ENCODE results near the gene TBC1D7. TPM values are rescaled to one million over a fixed set of nuclear protein-coding genes. Genes with fewer than 3 reads are reported as not detected.

TBC1D7 gene
- total RNA-seq, 1 experiment from 2014 or later: 44.9 TPM

DNA sequence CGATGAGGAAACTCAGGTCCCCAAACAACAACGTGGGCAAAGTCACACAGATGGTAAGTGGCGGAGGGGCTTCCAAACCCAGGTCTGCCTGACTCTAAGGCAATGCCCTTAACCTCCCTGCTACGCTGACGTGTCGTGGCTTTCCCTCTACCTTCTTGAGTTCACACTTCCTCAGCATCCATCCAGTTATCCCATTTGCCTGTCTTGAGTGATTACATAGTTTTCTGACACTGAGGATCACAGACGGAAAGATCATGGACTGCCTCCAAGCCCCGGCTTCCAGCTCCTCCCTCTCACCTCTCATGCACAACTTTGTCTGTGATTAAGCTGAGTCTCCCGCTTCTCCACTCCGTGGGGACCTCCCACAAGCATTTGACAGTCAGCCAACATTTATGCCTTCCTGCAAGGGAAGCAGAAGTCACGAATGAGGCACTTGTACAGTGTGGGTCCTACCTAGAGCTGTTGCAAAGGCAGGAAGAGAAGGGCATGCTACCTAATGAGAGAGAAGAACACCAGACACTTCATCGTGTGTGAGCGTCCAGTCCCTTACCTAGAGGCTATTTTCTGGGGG is 33.8 kb downstream of the TBC1D7 start:
- ATAC-seq: no peak
- peaks cover 4% of the 10 kb centered on the region for H3K4me1 Mint-ChIP-seq
- H3K4me3 Mint-ChIP-seq: no peak overlapping the region
- no peaks in the 10 kb centered on the region for H3K27me3 Mint-ChIP-seq (ENCODE audit: low read depth)
- CTCF ChIA-PET: no interaction called here
- peaks cover 39% of the 10 kb centered on the region for H3K36me3 Mint-ChIP-seq
- DNase-seq (ENCODE audit: low spot score): no peak
- POLR2A ChIA-PET: no interaction called here
- no peak for TF ChIP-seq FOXJ3 (CRISPR knock-in tag; IDR thresholded peaks at IDR 0.05; ENCODE audit: borderline replicate concordance)
- TF ChIP-seq, protein P1, sequence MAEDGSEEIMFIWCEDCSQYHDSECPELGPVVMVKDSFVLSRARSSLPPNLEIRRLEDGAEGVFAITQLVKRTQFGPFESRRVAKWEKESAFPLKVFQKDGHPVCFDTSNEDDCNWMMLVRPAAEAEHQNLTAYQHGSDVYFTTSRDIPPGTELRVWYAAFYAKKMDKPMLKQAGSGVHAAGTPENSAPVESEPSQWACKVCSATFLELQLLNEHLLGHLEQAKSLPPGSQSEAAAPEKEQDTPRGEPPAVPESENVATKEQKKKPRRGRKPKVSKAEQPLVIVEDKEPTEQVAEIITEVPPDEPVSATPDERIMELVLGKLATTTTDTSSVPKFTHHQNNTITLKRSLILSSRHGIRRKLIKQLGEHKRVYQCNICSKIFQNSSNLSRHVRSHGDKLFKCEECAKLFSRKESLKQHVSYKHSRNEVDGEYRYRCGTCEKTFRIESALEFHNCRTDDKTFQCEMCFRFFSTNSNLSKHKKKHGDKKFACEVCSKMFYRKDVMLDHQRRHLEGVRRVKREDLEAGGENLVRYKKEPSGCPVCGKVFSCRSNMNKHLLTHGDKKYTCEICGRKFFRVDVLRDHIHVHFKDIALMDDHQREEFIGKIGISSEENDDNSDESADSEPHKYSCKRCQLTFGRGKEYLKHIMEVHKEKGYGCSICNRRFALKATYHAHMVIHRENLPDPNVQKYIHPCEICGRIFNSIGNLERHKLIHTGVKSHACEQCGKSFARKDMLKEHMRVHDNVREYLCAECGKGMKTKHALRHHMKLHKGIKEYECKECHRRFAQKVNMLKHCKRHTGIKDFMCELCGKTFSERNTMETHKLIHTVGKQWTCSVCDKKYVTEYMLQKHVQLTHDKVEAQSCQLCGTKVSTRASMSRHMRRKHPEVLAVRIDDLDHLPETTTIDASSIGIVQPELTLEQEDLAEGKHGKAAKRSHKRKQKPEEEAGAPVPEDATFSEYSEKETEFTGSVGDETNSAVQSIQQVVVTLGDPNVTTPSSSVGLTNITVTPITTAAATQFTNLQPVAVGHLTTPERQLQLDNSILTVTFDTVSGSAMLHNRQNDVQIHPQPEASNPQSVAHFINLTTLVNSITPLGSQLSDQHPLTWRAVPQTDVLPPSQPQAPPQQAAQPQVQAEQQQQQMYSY (CRISPR knock-in tag; IDR thresholded peaks at IDR 0.05): no peak
- no peak for TF ChIP-seq SMAD3 (CRISPR knock-in tag; IDR thresholded peaks at IDR 0.05; ENCODE audit: borderline replicate concordance)
- TF ChIP-seq JUN (CRISPR knock-in tag; IDR thresholded peaks at IDR 0.05): no peak
- TF ChIP-seq, protein P2, sequence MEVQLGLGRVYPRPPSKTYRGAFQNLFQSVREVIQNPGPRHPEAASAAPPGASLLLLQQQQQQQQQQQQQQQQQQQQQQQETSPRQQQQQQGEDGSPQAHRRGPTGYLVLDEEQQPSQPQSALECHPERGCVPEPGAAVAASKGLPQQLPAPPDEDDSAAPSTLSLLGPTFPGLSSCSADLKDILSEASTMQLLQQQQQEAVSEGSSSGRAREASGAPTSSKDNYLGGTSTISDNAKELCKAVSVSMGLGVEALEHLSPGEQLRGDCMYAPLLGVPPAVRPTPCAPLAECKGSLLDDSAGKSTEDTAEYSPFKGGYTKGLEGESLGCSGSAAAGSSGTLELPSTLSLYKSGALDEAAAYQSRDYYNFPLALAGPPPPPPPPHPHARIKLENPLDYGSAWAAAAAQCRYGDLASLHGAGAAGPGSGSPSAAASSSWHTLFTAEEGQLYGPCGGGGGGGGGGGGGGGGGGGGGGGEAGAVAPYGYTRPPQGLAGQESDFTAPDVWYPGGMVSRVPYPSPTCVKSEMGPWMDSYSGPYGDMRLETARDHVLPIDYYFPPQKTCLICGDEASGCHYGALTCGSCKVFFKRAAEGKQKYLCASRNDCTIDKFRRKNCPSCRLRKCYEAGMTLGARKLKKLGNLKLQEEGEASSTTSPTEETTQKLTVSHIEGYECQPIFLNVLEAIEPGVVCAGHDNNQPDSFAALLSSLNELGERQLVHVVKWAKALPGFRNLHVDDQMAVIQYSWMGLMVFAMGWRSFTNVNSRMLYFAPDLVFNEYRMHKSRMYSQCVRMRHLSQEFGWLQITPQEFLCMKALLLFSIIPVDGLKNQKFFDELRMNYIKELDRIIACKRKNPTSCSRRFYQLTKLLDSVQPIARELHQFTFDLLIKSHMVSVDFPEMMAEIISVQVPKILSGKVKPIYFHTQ (CRISPR knock-in tag; IDR thresholded peaks at IDR 0.05): no peak
- TF ChIP-seq TP53 (CRISPR knock-in tag; IDR thresholded peaks at IDR 0.05): no peak
- TF ChIP-seq SP1 (CRISPR knock-in tag; conservative IDR thresholded peaks at IDR 0.05): no peak
- no peak for TF ChIP-seq MXD4 (CRISPR knock-in tag; IDR thresholded peaks at IDR 0.05; ENCODE audit: borderline replicate concordance)
- no peak overlapping the region for H3K27ac Mint-ChIP-seq
- no peaks in the 10 kb centered on the region for H3K9me3 Mint-ChIP-seq

DNA sequence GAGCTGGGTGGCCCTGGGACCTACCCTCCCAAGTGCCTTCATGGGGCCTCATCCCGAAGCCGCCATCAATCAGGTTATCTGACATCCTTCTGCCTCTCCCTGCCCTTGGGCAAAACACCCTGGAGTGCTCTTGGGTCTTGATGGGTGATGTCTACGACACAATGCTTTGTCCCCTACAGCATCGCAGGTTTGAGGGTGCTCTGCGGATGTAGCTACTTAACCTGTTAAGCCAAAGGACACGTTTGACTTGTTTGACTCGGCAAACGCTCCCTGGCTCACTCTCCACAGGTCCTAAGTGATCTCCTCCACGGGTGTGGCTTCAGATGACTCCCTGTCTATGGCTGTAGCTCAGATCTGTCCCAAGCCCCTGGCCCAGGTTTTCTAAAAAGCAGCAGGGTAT is 35.6 kb downstream of the TBC1D7 start:
- ChIA-PET CTCF (no interaction called here), POLR2A (no interaction called here)

More for the DNA sequence above, 35.6 kb downstream of the TBC1D7 start:
- ATAC-seq (no peak), DNase-seq (ENCODE audit: low spot score) (no peak)
- H3K4me1 Mint-ChIP-seq: peaks cover 4% of the 10 kb centered on the region
- no peaks in the 10 kb centered on the region for H3K27me3 Mint-ChIP-seq (ENCODE audit: low read depth)
- no peak overlapping the region for H3K27ac Mint-ChIP-seq
- H3K36me3 Mint-ChIP-seq: peaks cover 47% of the 10 kb centered on the region
- H3K4me3 Mint-ChIP-seq: no peak overlapping the region
- no peak for TF ChIP-seq ZNF671 (CRISPR knock-in tag; IDR thresholded peaks at IDR 0.05)
- no peak for TF ChIP-seq ZNF416 (CRISPR knock-in tag; IDR thresholded peaks at IDR 0.05)
- TF ChIP-seq ZNF263 (CRISPR knock-in tag; IDR thresholded peaks at IDR 0.05; ENCODE audit: low read depth): no peak
- TF ChIP-seq, protein P3, sequence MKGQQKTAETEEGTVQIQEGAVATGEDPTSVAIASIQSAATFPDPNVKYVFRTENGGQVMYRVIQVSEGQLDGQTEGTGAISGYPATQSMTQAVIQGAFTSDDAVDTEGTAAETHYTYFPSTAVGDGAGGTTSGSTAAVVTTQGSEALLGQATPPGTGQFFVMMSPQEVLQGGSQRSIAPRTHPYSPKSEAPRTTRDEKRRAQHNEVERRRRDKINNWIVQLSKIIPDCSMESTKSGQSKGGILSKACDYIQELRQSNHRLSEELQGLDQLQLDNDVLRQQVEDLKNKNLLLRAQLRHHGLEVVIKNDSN (CRISPR knock-in tag; IDR thresholded peaks at IDR 0.05): no peak
- no peak for TF ChIP-seq SMAD3 (CRISPR knock-in tag; IDR thresholded peaks at IDR 0.05; ENCODE audit: borderline replicate concordance)
- no peak for TF ChIP-seq ATF1 (CRISPR knock-in tag; IDR thresholded peaks at IDR 0.05)
- no peak for TF ChIP-seq HMGA2 (CRISPR knock-in tag; IDR thresholded peaks at IDR 0.05)
- no peak for TF ChIP-seq SOX15 (CRISPR knock-in tag; IDR thresholded peaks at IDR 0.05)
- TF ChIP-seq, protein P4, sequence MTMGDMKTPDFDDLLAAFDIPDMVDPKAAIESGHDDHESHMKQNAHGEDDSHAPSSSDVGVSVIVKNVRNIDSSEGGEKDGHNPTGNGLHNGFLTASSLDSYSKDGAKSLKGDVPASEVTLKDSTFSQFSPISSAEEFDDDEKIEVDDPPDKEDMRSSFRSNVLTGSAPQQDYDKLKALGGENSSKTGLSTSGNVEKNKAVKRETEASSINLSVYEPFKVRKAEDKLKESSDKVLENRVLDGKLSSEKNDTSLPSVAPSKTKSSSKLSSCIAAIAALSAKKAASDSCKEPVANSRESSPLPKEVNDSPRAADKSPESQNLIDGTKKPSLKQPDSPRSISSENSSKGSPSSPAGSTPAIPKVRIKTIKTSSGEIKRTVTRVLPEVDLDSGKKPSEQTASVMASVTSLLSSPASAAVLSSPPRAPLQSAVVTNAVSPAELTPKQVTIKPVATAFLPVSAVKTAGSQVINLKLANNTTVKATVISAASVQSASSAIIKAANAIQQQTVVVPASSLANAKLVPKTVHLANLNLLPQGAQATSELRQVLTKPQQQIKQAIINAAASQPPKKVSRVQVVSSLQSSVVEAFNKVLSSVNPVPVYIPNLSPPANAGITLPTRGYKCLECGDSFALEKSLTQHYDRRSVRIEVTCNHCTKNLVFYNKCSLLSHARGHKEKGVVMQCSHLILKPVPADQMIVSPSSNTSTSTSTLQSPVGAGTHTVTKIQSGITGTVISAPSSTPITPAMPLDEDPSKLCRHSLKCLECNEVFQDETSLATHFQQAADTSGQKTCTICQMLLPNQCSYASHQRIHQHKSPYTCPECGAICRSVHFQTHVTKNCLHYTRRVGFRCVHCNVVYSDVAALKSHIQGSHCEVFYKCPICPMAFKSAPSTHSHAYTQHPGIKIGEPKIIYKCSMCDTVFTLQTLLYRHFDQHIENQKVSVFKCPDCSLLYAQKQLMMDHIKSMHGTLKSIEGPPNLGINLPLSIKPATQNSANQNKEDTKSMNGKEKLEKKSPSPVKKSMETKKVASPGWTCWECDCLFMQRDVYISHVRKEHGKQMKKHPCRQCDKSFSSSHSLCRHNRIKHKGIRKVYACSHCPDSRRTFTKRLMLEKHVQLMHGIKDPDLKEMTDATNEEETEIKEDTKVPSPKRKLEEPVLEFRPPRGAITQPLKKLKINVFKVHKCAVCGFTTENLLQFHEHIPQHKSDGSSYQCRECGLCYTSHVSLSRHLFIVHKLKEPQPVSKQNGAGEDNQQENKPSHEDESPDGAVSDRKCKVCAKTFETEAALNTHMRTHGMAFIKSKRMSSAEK (CRISPR knock-in tag; IDR thresholded peaks at IDR 0.05; ENCODE audit: borderline replicate concordance): no peak
- peaks cover 5% of the 10 kb centered on the region for H3K9me3 Mint-ChIP-seq

Measured in WTC11 (cell line).